GM12878 (cell line): Measurements from ENCODE around the gene MOGAT1. TPM values are rescaled to one million over a fixed set of nuclear protein-coding genes. Genes with fewer than 3 reads are reported as not detected.

Source experiments
- BCLAF1 ChIP-seq: fragments of 450-650 bp; IDR thresholded peaks from 2 replicates; pipeline ENCODE4 v1.6.1; 2017; ENCODE audit warnings: antibody characterized with exemption, mild to moderate bottlenecking, moderate library complexity
- BMI1 ChIP-seq: fragments of 450-650 bp; IDR thresholded peaks from 2 replicates; pipeline ENCODE4 v1.6.1; 2016; ENCODE audit warnings: mild to moderate bottlenecking, moderate library complexity, borderline replicate concordance
- CHD4 ChIP-seq: fragments of 200-600 bp; sonication (generic); IDR thresholded peaks from 2 replicates; pipeline ENCODE4 v1.6.1; 2016; ENCODE audit warnings: mild to moderate bottlenecking
- IRF3 ChIP-seq: fragments of 450-650 bp; IDR thresholded peaks from 2 replicates; pipeline ENCODE4 v1.6.1; 2014; ENCODE audit warnings: mild to moderate bottlenecking
- JUND ChIP-seq: IDR thresholded peaks from 2 replicates; pipeline ENCODE4 v1.6.1; 2012; ENCODE audit warnings: low read depth, mild to moderate bottlenecking, low read length, improper control_type of control experiment, moderate library complexity
- KLF5 ChIP-seq: fragments of 450-650 bp; IDR thresholded peaks from 2 replicates; pipeline ENCODE4 v1.6.1; 2014; ENCODE audit warnings: mild to moderate bottlenecking; ENCODE audit not compliant: partially characterized antibody
- MEF2B ChIP-seq: fragments of 450-650 bp; IDR thresholded peaks from 2 replicates; pipeline ENCODE4 v1.6.1; 2018; ENCODE audit warnings: mild to moderate bottlenecking, moderate library complexity; ENCODE audit not compliant: partially characterized antibody, poor library complexity, severe bottlenecking
- RFX5 ChIP-seq: IDR thresholded peaks from 2 replicates; pipeline ENCODE4 v1.6.1; 2011; ENCODE audit warnings: low read depth, low read length, improper control_type of control experiment
- SREBF1 ChIP-seq: IDR thresholded peaks from 2 replicates; pipeline ENCODE4 v1.6.1; 2012; ENCODE audit warnings: mild to moderate bottlenecking, low read length
- STAT1 ChIP-seq: fragments of 450-650 bp; conservative IDR thresholded peaks from 2 replicates; pipeline ENCODE4 v1.6.1; 2014; ENCODE audit warnings: antibody characterized with exemption, mild to moderate bottlenecking
- STAT3 ChIP-seq: IDR thresholded peaks from 2 replicates; pipeline ENCODE4 v1.6.1; 2011; ENCODE audit warnings: low read depth, low read length, improper control_type of control experiment
- SUPT20H ChIP-seq: IDR thresholded peaks from 2 replicates; pipeline ENCODE4 v1.6.1; 2011; ENCODE audit warnings: low read depth, mild to moderate bottlenecking, low read length, moderate library complexity, borderline replicate concordance; ENCODE audit not compliant: control insufficient read depth
- YBX1 ChIP-seq: fragments of 450-650 bp; IDR thresholded peaks from 2 replicates; pipeline ENCODE4 v1.6.1; 2016; ENCODE audit warnings: antibody characterized with exemption
- ZBTB40 ChIP-seq: fragments of 450-650 bp; IDR thresholded peaks from 2 replicates; pipeline ENCODE4 v1.6.1; 2016; ENCODE audit warnings: mild to moderate bottlenecking, moderate library complexity, borderline replicate concordance
- ZNF274 ChIP-seq: IDR thresholded peaks from one replicate; pipeline ENCODE4 v1.8.0; 2011; ENCODE audit not compliant: insufficient read length, insufficient read depth
- ZNF592 ChIP-seq: fragments of 450-650 bp; IDR thresholded peaks from 2 replicates; pipeline ENCODE4 v1.6.1; 2017; ENCODE audit warnings: mild to moderate bottlenecking, moderate library complexity
- polyA plus RNA-seq, 11 experiments: library from polyadenylated mRNA; depleted of rRNA in 4 of 11; unstranded in 6 of 11; stranded (reverse) in 5 of 11; fragments of >200 nt; fragmentation: Nextera tagmentation in 4 of 11; fragmentation: Illumina TruSeq in 1 of 11; extraction: Ambion mirVana in 4 of 11; extraction: Trizol in 1 of 11; gene quantifications; 1 replicate in 1 of 11; 2 replicates in 10 of 11; pipeline versions ENCODE4 v1.2.1 to v1.2.3, GENCODE V29; 2011 to 2016; ENCODE audit warnings: inconsistent platforms in 2 of 11, missing spikeins in 2 of 11, low read depth in 1 of 11
- total RNA-seq, 4 experiments: library from RNA; depleted of rRNA in 3 of 4; stranded (reverse); fragments of >200 nt in 3 of 4; fragmentation: Illumina TruSeq in 1 of 4; extraction: Trizol in 1 of 4; gene quantifications; 2 replicates each; pipeline versions ENCODE4 v1.2.1 to v1.2.3, GENCODE V29; 2013 to 2021

Gene MOGAT1
- total and polyA plus RNA-seq, 10 of the 15 experiments (the other 5 are each of a cell fraction or from before 2014, with no cell fraction given): not detected

GRCh38 chr2:222655787-222656525 lies 15.5 kb upstream of the MOGAT1 start, which contains the start of gene FARSB (continued):
- TF ChIP-seq BCLAF1 (no peak), KLF5 (no peak), IRF3 (peak; percentile 47; the same call in 1 of the 2 replicates), MEF2B (no peak), ZNF274 (no peak), BMI1 (no peak), STAT3 (no peak), JUND (no peak), ZBTB40 (peak; percentile 27; the same call in 1 of the 2 replicates), RFX5 (0 out of 2 replicates have a peak, but pooled peaks have one; percentile 37), CHD4 (no peak), YBX1 (no peak), SREBF1 (0 out of 2 replicates have a peak, but pooled peaks have one; percentile 25), ZNF592 (peak; percentile 94), SUPT20H (no peak), STAT1 (peak; percentile 93; the same call in 1 of the 2 replicates)
